NT2/D1 (cell line): ENCODE results near the gene DCDC1.

Experiments used
- SUZ12 ChIP-seq: IDR thresholded peaks from 2 replicates; pipeline ENCODE4 v1.6.1; 2011; ENCODE audit not compliant: insufficient read length, insufficient read depth; ENCODE audit errors: extremely low read depth
- YY1 ChIP-seq: IDR thresholded peaks from 2 replicates; pipeline ENCODE4 v1.6.1; 2011; ENCODE audit not compliant: insufficient read length, insufficient read depth

GRCh38 chr11:31247321-31247720, 122.2 kb downstream of the DCDC1 start:
- no peak for TF ChIP-seq YY1
- no peak for TF ChIP-seq SUZ12
